ENCODE results near the gene ERVK3-1.

The ERVK3-1 gene

DNA sequence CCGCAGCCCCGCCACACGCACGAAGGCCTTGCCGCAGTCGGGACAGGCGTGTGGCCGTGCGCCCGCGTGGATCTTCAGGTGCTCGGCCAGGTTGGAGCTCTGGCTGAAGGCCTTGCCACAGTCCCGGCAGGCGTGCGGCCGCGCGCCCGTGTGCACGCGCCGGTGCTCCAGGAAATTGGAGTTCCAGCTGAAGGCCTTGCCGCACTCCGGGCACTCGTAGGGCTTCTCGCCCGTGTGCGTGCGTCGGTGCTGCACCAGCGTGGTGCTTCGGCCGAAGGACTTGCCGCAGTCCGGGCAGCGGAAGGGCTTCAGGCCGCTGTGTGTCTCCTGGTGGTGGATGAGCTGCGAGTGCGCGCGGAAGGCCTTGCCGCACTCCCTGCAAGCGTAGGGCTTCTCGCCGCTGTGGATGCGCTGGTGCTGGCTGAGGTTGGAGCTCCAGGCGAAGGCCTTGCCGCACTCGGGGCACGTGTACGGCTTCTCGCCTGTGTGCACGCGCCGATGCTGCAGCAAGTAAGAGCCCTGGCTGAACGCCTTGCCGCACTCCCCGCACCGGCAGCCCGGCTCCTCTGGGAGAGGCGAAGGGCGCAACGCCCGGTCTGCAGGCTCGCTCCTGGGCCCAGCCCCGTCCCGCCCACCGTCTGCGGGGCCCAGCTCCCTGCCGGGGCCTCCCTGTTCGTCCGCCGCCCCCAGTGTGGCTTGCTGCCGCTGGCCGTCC is 51.7 kb downstream of the ERVK3-1 start:
- TF ChIP-seq, protein P1, sequence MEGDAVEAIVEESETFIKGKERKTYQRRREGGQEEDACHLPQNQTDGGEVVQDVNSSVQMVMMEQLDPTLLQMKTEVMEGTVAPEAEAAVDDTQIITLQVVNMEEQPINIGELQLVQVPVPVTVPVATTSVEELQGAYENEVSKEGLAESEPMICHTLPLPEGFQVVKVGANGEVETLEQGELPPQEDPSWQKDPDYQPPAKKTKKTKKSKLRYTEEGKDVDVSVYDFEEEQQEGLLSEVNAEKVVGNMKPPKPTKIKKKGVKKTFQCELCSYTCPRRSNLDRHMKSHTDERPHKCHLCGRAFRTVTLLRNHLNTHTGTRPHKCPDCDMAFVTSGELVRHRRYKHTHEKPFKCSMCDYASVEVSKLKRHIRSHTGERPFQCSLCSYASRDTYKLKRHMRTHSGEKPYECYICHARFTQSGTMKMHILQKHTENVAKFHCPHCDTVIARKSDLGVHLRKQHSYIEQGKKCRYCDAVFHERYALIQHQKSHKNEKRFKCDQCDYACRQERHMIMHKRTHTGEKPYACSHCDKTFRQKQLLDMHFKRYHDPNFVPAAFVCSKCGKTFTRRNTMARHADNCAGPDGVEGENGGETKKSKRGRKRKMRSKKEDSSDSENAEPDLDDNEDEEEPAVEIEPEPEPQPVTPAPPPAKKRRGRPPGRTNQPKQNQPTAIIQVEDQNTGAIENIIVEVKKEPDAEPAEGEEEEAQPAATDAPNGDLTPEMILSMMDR (IDR thresholded peaks at IDR 0.05; ENCODE audit: borderline replicate concordance, control extremely low read depth, extremely low read depth, insufficient read depth, missing control alignments): no peak

DNA sequence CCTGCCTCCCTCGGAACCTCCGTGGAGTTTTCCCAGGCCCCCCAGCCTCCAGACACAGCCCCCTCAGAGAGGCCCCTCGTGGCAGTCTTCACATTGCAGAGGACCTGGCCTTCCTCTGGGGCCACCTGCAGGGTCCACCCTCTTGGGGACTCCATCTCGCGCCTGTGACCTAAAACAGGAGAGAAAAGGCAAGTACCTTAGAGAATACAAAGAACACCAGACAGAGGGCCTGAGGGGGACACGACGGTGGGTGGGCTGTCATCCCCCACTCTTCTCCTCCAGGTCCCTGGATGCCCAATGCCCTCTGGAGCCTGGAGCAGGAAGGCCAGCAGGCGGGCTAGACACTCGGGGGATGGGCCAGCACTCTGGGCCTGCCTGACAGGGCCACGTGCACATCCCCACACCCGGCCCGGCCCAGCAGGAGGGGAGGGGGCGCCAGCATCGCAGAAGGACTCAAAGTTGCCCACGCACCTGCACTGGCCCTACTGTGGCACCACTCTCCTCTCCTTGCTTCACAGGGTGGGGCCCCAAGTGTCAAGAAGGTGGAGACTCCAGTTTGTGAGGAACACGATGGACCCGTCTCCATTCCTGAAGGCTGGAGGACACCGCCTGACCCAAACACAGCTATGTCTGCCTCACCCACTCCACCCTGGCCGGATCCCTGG is 52.4 kb downstream of the ERVK3-1 start:
- TF ChIP-seq, protein P1 (IDR thresholded peaks at IDR 0.05; ENCODE audit: borderline replicate concordance, control extremely low read depth, extremely low read depth, insufficient read depth, missing control alignments): no peak
- DNase-seq (ENCODE audit: low spot score): no peak
- in situ Hi-C loops (cut with MboI; ENCODE audit: low sequenced_read_pairs, unreplicated experiment): no loop called here

More for the DNA sequence above, 51.7 kb downstream of the ERVK3-1 start:
- in situ Hi-C loops (cut with MboI; ENCODE audit: low sequenced_read_pairs, unreplicated experiment): no loop called here
- no peak for DNase-seq (ENCODE audit: low spot score)

DNA sequence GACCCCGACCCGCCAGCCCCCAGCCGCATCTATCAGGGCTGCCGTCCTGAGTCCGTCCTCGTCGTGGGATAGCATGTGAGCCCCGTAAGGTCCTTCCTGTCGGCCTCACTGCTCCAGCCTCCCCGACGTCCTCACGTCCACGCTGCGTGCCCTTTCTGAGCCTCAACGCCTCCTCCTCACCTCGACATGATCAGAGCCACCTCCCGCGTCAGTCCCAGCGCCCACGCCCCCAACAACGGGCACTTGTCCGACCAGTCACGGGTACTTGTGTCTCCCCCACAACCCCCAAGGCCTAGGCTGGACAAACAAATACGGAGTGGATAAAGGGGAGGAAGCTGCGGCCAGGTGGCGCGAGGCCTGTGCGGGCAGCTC is 56.7 kb downstream of the ERVK3-1 start:
- TF ChIP-seq, protein P1 (IDR thresholded peaks at IDR 0.05; ENCODE audit: borderline replicate concordance, control extremely low read depth, extremely low read depth, insufficient read depth, missing control alignments): no peak
- in situ Hi-C loops (cut with MboI; ENCODE audit: low sequenced_read_pairs, unreplicated experiment): no loop called here
- peak; percentile 77 for DNase-seq (ENCODE audit: low spot score)

GRCh38 chr19:58362272-58362994 is 57.3 kb downstream of the ERVK3-1 start, which contains the start of gene ZNF497:
Gene ZNF497, minus strand, starts transcription at chr19:58362751. Its CDS starts 5,116 bp downstream, at chr19:58357635.
- TF ChIP-seq, protein P1 (IDR thresholded peaks at IDR 0.05; ENCODE audit: borderline replicate concordance, control extremely low read depth, extremely low read depth, insufficient read depth, missing control alignments): no peak
- peak; percentile 100 for DNase-seq (ENCODE audit: low spot score)
- in situ Hi-C loops (cut with MboI; ENCODE audit: low sequenced_read_pairs, unreplicated experiment): no loop called here

DNA sequence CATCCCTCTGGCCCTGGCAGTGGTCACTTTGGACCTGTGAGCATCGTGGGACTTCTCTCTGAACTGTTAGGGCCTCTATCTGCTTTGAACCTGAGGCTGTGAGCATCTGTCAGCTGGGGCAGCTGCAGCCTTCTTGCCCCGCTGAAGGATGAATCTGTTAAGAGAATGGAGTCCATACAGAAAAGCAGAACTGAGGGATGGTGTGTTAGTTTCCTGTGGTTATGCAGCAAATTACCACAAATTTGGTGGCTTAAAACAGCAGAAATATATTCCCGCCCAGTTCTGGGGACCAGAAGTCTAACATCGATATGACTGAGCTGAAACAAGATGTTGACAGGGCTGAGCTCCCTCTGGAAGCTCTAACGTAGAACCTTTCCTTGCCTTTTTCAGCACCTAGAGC is 59.0 kb downstream of the ERVK3-1 start:
- TF ChIP-seq, protein P1 (IDR thresholded peaks at IDR 0.05; ENCODE audit: borderline replicate concordance, control extremely low read depth, extremely low read depth, insufficient read depth, missing control alignments): no peak
- in situ Hi-C loops (cut with MboI; ENCODE audit: low sequenced_read_pairs, unreplicated experiment): no loop called here
- no peak for DNase-seq (ENCODE audit: low spot score)

Data from GM13976 (cell line).